GM10266 (cell line): ENCODE data around the gene GFRA1.

Source experiments
- DNase-seq: peaks from one replicate; pipeline ENCODE4 v3.0.0; 2012; ENCODE audit errors: extremely low spot score
- TF ChIP-seq, protein P1 (sequence below): IDR thresholded peaks from 2 replicates; pipeline ENCODE4 v1.5.1; 2012; ENCODE audit warnings: mild to moderate bottlenecking, low read depth; ENCODE audit not compliant: control insufficient read depth, insufficient read depth; ENCODE audit errors: missing control alignments

The GFRA1 gene

DNA sequence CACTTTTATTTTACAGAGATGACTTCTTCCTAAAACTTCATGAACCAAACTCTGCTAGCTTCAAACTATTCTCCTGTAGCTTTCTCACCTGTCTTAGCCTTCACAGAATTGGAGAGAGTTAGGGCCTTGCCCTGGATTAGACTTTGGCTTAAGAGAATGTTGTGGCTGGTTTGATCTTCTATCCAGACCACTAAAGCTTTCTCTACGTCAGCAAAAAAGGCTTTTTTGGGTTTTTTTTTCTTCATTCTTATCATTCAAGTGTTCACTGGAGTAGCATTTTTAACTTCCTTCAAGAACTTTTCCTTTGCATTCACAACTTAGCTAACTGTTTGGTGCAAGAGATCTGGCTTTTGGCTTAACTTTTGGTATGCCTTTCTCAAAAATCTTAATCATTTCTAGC lies 31.9 kb upstream of the GFRA1 start:
- TF ChIP-seq, protein P1, sequence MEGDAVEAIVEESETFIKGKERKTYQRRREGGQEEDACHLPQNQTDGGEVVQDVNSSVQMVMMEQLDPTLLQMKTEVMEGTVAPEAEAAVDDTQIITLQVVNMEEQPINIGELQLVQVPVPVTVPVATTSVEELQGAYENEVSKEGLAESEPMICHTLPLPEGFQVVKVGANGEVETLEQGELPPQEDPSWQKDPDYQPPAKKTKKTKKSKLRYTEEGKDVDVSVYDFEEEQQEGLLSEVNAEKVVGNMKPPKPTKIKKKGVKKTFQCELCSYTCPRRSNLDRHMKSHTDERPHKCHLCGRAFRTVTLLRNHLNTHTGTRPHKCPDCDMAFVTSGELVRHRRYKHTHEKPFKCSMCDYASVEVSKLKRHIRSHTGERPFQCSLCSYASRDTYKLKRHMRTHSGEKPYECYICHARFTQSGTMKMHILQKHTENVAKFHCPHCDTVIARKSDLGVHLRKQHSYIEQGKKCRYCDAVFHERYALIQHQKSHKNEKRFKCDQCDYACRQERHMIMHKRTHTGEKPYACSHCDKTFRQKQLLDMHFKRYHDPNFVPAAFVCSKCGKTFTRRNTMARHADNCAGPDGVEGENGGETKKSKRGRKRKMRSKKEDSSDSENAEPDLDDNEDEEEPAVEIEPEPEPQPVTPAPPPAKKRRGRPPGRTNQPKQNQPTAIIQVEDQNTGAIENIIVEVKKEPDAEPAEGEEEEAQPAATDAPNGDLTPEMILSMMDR, result no peak
- DNase-seq, result no peak

DNA sequence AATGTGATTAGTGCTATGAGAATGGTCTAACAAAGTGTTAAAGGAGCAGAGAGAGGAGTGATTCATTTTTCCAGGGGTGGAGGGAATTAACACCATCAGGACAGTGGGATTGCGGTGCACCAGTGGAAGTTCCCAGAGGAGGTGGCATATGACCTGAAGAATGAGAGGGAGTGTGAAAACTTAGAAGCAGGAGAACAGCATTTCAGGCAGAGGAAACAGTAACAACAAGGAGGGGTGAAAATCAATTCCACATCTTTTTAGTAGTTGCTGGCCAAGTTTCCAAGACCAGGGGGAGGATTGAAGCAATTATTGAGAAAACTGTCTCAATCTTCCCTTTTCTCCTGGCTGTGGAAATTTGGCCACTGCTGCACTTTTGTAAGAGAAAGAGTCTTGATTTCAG lies 27.5 kb upstream of the GFRA1 start:
- no peak for DNase-seq
- TF ChIP-seq, protein P1, result no peak

DNA sequence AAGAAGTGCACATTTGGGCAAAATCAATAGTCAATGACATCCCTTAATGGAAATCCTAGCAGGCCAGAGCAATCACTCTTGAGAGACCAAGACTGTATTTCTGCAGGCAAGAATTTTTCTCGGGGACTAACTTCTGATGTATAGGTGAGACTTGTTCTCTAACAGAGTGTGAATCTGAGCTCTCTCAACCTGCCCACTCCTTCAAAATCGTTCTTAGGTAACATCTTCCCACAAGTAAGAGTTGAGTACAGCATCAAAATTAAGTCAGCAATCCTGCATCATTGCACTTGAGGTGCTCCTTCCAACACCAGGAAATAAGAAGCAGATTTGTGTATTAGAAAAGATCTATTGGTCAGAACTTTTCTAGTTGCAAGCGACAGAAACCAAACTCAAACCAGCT lies 25.6 kb upstream of the GFRA1 start:
- TF ChIP-seq, protein P1, result no peak
- DNase-seq, result no peak

DNA sequence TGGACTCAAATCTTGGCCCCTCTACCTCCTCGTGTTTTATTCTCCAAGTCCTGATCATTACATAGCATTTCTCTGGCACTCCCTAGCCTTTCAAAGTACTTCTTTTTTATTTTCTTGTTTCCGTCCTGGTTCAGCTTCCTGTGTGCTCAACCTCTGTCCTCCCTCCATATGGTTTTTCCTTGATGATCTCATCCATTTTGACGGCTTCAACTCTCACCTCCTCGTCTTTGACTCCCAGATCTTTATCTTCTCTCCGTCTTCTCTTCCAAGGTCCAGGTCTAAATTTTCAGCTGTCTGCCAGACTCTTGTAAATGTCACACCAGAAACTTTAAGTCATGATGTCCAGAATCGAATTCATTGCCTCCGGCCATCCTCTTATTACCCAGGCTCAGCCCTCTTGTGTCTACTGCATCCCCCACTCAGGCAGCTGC lies 23.3 kb upstream of the GFRA1 start:
- no peak for DNase-seq
- TF ChIP-seq, protein P1, result no peak

DNA sequence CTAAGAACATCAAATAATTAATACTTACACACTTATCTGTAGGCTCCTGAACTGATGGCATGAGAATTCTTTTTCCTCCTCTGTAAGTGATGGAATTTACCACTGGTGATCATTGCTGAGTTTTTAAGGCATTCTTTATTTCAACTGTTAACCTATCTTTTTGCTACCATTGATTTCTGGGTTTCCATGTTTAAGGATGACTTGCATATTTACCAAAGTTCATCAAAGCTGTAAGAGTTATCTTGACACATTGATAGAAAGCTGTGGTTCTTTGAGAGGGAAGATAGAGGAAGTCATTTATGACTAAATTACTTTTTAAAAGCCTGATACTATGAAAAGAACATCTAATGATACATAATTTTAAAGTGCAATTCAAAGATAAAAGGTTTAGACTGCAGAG lies 19.5 kb upstream of the GFRA1 start:
- DNase-seq, result no peak
- TF ChIP-seq, protein P1, result no peak

DNA sequence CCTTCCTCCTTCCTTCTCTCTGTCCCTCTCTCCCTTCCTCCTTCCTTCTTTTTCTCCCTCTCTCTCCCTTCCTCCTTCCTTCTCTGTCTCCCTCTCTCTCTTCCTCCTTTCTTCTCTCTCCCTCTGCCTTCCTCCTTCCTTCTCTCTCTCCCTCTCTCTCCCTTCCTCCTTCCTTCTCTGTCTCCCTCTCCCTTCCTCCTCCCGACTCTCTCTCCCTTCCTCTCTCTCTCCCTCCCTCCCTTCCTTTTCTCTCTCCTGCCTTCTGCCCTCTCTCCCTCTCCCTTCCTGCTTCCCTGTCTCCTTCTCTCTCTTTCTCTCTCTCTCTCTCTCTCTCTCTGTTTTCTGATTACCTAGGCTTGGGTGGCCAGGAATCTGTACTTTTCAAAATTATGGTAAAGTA lies 16.6 kb upstream of the GFRA1 start:
- DNase-seq, result no peak
- TF ChIP-seq, protein P1, result no peak

DNA sequence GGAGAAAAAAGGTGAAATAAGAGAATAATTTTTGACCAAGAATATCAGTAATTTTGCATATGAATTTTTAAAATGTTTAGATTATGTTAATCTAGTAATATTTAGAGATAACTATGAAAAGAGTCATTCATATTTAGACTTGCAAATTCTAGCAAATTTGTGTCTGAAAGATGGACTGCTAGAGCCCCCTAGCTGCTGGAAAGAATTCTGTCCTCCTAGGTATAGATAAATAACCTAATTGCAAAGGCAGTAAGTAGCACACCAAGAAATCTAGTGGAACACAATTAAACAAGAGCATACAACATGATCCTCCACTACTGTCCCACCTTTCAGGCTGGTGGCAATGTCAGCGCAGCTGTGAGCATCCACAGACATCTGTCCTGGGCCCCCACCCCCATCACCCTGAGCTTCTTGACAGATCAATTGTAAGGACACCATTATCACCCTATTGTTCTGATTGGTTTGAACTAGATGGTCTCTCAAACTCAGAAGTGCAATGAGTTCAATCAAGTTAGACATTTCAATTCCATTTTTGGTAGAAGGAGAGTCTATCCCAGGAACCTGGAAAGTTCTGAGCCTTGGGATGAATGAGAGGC lies 15.0 kb upstream of the GFRA1 start:
- TF ChIP-seq, protein P1, result peak; percentile 59
- DNase-seq, result no peak
